Measurements from ENCODE around the gene ARAP1.

Gene ARAP1

DNA sequence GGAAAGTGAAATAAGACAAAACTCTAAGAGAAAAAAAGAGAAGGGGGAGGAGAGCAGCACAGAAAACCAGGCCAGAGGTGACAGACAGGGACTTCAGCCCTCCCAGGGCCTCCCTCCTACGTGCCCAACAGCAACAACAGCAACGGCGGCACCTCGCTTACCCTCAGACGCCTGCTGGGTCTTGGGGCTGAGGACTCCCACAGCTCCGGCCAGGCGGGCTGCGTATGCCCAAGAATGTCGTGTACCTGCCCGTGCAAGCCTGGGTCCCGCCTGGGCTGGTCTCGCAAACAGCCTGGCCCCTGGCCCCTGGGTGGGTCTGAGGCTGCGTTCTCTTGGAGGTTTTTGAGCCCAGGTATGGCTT is 30.5 kb downstream of the ARAP1 start:
- peak; percentile 45 to 47 for DNase-seq

DNA sequence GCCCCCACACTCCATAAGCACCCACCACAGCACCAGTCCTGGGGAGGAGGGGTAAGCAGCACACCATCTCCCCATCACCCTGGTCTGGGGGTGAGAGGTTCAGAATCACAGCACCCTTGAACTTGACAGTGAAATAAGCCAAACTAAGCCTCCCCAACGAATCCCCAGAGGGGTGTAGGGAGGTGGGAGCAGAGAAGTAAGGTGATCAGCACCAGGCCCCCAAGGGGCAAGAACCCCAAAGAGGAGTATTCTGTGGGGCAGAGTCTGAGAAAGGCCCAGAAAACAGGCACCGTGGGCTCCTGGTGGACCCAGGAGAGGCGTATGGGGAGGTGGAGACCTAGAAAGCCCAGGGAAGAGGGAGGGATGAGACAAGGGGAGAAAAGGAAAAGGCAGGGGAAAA is 30.9 kb downstream of the ARAP1 start:
- DNase-seq = no peak

DNA sequence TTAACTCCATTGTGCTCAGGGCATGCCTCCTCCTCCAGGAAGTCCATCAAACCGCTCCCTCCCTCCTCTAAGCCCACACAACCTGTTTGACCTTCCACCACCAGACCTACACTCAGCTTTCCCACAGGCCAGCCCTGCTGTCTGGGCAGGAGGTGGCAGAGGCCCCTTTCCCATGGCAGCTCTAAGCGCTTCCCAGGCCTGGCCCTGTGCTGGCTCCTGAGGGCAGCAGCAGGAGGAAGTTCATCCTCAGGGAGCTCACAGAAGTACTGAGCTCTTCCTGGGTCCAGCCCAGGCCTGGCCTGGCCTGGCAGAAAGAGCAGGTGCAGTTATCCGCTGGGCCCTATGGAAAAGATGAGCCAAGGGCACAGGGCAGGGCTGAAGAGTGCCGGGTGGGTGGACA is 31.4 kb downstream of the ARAP1 start:
- DNase-seq = no peak

DNA sequence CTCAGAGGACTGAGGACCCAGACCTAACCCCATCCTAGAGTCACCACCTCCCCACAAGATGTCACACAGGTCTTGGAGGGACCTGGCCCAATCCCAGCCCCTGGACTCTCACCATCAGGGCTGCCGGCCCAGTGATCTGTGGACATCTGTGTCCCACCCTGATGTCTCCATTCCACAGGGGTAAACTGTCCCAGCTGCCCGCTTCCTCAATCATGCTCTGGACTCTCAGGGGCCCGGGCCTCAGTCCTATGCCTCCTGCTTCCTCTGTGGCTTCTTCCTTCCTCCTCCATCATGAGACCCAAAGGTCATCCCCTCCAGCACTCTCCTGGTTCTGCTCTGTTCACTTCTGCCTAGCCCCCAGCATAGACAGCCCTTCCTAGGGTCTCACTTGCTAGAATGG is 32.2 kb downstream of the ARAP1 start:
- DNase-seq = no peak

DNA sequence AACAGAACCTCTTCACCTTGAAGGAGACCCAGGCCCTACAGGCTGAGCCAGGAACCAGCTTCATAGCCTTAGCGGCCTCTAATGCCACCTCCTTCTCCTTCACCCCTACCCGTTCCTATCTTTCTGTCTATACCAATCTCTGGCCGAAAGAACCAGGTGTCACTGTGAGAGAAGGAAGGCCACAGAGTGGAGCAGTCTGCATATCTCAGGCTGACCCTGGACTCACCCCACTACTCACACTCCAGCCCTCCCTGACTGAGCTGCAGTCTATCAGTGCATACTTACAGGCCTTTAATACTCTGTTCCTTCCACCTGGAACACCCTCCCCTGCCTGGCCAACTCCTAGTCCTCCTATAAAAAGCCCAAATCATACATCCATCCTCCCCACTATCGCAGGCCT is 32.7 kb downstream of the ARAP1 start:
- DNase-seq = no peak

DNA sequence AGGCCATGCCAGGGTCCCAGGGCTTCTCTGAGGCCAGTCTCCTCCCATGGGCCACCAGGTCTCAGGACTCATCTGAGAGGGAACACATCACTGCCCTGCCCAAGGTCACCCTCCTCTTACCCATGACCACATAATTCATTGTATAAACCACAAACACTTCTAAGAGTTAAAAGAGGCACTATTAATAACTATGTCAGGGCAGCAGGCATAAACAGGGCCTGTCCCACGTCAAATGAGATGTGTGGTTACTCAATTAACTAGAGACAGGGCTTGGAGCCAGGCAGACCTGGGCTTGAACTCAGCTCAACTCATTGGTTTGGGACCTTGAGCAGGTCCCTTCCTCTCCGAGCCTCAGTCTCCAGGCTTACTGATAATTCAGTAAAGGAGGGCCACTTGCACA is 33.1 kb downstream of the ARAP1 start:
- DNase-seq = no peak

DNA sequence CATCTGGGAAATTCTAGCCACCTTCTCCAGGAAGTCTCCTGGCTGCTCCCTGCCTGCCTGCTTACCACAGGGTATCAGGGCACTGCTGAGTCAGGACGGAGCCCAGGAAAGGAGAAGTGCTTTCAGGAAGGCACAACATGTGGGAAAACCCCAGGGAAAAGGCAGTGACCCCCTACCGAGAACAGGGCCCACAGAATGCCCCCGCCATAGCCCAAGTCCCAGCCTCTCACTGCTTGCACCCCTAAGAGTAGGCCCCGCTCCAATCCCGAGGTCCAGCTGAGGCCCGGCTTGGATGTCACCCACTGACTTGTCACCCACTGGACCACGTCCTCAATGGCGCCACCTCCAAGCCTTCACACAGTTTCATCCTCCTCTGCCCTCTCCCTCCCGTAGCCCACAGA is 34.1 kb downstream of the ARAP1 start:
- peak in 1 of 2 donors; percentile 32 for DNase-seq

DNA sequence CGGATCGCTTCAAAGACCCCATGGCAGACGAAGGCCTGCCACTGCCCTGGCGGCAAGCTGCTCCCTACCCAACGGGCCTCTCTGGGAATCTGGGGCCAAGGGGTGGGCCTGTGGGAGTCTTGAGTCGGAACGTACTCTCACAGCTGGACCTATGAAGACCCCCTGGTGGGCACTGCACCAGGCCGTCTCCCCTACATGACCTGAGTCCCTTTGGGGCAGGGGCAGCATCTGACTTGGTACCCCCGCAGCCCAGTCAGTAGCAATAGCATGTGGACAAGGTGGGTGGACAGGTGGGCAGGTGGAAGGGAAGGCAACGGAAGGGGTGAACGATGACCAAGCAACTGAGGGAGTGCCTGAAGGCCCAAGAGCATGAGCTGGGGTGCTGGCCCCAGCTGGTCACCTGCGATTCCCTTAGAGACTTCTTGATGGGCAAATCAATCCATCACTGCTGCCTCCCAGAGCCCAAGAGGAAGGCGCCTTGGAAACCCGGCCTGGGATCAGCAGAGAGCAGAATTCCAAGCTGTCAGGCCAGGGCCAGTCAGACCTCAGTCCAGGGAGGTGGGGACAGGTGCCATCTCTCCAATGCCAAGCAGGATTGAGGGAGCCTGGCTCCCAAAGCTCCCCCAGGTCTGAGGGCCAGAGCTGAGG is 35.3 kb downstream of the ARAP1 start:
- DNase-seq = no peak

DNA sequence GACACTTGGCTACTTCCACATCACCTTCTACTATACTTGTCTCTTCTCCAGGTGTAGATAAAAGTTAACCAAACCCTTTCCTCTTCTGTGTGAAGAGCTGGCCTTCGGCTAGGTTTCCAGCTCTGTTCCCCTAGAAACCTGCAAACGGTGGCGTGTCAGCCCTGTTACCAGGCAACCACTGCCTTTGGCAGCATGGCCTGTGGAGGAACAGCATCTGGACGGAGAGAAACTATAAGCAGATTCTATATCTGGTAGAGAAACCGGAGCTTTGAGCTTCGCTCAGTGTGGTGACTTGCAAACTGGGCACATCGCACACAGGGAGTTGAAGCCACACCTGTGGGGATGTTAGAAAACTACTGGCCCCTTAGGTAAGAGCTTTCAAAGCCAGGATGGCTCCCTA is 35.9 kb downstream of the ARAP1 start:
- DNase-seq = no peak

DNA sequence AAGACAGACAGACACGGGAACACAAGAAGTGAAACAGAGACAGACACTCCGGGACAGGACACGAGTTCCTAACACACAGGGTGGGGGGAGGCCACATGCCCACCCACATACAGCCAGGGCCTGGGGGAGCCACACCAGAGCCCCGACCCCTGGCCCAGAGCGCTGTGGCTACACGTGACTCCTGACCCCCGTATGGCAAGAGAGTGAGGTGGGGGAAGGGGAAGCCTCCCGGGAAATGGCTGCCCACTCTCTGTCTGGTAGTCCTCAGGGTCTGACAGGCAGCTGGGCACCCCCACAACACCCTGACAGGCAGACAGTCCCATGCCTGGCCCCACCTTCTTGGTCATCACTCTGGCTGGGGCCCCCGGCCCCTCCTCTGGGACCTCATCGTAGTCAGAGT is 39.4 kb downstream of the ARAP1 start:
- no peak for DNase-seq

DNA sequence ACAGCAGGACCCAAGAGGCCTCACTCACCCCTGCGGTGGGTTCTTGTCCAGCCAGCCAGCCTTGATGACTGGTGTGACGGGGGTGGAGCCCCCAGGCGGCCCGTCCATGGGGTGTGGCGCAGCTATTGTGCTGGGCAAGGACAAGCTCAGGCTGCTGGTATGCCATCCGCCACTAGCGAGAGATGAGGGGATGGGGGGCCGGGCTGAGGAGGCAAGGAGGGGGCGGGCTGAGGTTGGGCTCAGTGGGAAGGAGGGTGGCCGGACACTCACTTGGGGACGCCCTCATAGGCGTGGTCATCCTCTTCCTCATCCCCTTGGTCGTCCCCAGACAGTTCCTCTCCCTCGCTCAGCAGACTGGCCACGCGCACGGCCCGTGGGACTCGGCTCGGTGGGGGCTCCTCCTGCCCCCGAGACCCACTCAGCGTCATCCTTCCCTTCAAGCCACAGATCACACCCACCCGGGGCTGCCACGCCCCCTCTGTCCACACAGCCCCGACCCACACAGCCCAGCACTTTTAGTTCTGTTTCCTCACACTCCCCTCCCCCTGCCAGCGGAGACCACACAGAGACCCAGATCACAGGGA is 39.9 kb downstream of the ARAP1 start:
- peak in 1 of 2 donors; percentile 26 for DNase-seq

DNA sequence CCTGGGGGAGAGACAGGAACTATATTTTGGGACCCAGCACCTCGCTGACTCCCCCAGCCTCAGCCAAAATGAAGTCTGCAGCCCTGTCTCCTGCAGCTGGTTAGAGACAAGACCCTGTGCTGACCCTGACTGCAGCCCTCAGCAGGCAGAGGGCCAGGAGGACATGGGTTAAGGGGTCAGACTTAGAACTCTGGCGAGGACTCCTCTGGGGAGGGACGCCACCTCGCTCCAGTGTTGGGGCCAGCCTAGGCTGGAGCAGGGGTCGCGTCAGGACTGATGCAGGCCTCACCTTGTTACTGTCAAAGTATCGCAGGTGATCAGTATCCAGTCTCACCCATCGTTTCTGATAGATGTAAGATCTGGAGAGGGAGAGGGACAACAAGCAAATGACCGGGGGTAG is 41.1 kb downstream of the ARAP1 start:
- no peak for DNase-seq

DNA sequence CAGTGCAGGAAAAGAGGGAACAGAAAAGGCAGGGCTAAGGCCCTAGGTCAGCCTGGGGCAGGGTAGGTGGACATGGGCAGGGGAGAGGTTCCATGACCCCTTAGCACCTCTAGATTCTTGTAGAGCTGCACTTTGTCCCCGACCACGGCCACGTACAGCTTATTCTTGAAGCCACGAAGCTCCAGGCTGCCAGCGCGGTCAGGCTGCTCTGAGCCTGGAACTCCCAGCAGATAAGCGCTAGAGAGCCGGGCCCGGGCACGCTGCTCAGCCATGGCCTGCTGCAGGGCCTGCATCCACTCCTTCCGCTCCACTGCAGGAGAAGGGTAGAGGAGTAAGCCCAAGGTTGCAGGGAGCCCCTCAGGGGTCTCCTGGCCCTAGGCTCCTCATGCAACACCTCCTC is 41.9 kb downstream of the ARAP1 start:
- DNase-seq = no peak

DNA sequence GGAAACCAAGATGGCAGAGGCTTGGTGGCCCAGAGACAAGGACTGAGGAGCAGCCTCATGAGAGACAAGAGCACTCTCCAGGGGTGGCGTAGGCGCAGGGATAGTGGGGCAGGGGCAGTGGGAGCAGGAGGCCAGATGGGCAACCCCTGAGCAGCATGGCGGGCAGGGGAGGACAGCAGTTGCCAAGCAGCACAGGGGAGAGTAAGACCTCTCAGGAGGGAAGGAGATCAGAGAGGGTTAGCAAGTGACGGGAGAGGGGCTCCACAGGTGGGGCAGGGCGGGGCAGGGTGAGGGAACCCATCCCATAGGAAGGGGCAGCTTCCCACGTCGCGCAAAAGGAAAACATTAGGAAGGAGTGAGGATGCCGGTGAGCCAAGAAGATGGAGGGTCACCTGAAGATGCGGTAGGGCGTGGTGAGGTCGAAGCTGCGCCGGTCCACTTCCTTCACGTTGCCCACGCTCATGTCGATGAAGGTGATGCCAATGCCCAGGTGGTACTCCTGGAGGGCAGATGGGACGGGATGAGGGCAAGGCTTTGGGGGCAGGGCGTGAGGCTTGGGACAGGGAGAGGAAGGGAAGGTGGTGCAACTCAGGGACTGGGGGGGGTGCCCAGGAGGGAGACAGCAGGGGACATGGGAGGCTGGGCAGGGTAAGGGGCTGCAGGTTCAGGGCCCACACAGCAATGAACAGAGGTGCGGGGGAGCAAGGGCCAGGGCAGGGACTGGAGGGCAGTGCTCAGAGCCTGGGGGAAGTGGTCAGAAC is 42.5 kb downstream of the ARAP1 start:
- no peak for DNase-seq

DNA sequence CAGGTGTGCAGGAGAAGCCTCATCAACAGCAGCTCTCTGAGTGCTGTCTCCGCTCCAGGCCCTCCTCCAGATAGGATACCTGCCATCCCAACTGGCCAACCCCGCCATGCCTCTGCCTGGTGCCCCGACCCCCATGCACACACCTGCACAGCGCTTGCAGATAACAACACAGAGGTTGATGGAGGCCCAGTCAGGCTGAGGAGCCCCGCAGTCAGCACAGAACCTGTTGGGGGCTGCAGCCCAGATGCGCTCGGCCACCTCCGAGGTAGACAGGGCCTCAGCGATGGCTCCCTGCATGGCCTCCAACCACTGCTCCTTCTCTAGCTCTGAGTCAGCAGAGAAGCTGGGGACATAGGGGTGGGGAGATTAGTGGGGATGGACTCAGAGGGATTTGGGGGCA is 45.2 kb downstream of the ARAP1 start:
- DNase-seq = no peak

DNA sequence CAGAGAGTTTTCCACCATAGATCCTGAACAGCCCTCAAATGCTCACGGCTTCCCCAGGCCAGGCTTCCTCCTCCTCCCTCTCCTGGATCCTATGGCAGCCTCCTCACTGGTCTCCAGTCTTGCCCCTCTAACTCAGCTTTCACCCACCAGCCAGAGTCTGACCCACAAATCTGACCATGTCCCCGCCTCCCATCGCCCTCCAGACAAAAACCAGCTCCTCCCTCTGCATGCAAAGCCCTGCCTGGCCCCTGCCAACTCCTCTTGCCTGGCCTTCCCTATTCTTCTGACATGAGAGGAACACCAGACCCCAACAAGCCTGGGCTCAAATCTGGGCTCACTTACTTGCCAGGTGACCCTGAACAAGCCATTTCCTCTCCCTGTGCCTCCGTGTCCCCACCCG is 45.6 kb downstream of the ARAP1 start:
- no peak for DNase-seq

DNA sequence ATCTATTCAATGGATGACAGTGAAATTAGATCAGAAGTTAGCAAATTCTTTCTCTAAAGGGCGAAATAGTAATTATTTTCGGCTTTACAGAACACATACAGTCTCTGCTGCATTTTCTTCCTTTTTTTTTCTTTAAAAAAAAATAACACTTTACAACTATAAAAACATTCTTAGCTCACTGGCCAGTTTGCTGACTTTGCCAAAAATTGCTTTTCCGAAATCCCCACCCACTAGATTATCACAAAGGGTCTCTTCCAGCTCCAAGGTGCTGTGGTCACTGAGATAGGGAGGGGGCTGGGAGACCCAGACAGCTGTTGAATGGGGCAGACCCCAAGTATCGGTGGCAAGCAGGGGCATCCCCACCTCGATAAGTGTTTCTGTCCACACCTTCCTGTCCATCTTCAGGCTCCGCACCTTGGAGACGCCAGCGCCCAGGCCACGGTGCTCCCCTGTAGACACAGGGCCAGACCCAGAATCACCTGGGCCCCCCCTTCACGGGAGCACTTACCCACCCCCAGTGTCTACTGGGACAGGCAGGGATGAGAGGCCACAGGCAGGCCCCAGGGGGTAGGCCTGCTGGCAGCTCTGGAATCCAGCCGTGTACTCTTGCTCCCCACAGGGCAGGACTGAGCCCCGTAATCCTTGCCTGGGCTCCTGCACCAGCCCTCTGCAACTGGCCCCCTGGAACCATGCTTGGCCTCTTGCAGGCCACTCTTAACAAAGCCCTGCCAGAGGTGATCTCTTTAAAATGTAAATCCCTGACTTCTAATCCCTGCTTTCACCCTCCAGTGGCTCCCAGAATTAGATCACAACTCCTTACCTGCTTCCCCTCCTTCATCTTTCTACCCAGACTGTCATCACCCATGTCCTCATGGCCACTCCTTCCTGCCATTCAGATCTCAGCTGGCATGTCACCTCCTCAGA is 46.5 kb downstream of the ARAP1 start:
- no peak for DNase-seq

DNA sequence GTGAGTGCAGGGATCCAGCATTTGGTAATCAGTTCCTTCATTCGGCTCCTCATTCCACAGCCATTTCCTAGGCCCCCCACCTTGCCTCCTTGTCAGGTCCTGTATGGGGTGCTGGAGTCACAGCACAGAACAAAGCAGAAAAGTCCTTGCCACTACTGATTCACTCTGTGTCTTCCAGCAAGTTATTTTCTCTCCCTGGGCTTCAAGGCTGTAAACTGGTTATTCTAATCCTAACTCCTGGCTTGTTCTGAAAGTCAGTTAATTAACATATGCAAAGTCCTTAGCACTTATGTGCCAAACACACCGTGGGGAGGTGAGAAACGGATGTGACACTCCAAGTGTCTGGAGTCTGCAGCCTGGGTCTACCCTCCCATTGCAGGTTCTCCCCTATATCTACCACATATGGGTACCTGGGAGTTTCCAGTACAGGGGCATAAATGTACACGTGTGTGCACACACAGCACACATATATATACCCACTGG is 47.4 kb downstream of the ARAP1 start:
- no peak for DNase-seq

DNA sequence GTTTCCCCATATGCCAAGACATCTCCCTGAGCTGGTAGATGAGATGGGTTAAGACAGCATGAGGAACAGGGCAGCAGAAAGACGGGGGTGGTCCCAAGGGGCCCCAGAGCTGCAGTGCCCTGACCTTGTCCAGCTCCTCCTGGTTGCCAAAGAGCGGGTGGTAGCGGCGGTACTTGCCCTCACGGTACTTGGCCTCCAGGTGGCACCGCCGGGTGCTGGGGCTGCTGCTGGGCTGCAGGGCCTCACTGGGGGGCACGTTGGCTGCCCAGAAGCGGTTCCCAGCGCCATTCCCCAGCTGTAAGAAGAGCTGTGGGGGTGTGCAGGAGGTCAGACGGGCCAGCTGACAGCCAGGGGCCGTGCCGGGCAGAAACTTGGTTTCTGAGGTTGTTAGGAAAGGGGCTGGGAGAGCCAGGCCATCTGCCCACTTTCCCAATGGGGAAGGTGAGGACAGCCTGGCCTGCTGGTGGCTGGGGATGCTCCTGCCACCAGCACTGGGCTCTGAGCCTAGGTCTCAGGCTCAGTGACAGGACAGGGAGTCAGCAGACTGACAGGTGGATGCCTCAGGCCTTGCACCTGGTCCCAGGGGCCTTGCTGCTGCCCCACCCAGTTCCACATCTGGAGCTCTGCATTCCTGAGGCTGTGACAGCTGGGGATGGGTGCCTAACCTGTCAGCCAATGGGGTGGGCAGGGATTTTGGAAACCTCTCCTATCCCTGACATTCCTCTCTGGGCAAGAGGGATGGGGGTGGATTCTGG is 48.0 kb downstream of the ARAP1 start:
- no peak for DNase-seq

DNA sequence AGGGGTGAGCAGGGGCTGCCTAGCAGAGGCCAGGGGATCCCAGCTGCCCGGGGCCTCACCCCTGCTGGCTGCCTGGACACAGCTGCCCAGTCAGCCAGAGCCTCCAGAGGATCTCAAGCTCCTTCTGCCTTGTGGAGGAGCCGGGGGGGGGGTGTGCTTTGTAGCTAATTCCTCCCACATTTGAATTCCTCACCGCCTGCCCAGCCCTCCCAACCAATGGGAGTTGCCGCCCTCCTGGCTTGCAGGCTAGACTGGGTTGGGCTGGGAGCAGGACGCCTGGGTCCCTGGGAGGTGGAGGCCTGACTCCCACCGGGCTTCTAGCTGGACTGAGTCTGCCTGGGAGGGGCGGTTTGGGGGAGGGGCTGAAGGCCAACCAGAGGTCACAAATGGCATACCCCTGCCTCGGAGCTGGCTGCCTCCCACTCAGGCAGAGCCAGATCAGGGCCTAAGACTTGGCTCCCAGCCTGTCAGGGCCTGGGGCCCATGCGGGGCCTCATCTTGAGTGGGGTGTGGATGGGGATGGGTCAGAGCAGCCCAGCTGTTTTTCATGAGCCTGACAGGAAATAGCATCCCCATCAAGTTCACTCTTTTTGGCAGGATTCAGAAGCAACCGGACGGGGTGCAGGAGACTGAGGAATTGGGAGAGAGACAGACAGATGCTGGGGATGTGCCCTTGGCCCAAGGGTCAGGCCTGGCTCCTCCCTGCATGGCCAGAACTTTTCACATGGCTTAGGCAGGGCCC is 48.8 kb downstream of the ARAP1 start:
- no peak for DNase-seq

DNA sequence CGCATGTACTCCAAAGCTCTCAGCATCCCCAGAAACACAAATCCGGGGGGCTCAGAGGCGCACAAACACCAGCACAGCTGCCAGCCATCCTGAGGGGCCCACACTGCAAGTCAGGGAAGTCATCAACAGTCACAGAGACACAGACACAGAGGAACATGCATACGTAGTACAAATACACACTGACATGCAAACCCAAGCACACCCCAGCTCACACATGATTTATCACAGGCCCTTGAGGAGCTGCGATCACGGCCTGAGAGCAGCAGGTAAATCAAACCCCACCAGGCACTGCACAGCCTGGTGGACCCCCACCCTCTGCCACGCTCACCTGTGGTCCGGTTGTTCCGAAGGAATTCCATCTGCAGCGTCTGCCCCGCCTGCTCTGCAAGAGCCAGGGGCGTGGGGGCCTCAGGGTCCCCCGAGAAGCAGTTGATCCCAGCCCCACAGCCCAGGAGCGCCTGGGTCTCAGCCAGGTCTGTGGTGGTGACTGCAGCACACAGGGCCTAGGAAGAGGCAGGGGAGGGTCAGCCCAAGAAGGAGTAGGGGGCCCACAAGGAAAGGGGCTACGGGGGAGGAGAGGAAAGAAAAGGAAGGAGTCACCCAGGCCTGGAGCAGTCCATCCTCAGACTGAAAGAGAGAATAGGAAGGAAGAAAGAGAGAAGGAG is 49.5 kb downstream of the ARAP1 start:
- DNase-seq = no peak
